Measurements from ENCODE around the gene IGF2R. TPM values are rescaled to one million over a fixed set of nuclear protein-coding genes. Genes with fewer than 3 reads are reported as not detected.
"Not testable (repeated sequence)": the region's sequence is repeated elsewhere in the genome, so short reads cannot be mapped to it uniquely, and the experiment has no call there.

Gene IGF2R
- total RNA-seq, 2 donors from 2014 or later = 50.1 to 56.2 TPM

GRCh38 chr6:159948199-159948598, 20.7 kb upstream of the IGF2R start:
- intact Hi-C loops (cut with DNase I) = no loop called here
- ATAC-seq (no peak), DNase-seq (no peak)

- no peak for DNase-seq
- ATAC-seq = peak; percentile 24 to 46
- intact Hi-C loops (cut with DNase I) = no loop called here
These were observed 17.1 kb upstream of the IGF2R start for GRCh38 chr6:159951772-159952171.

GRCh38 chr6:159952289-159953005, 16.4 kb upstream of the IGF2R start:
- no peak for ATAC-seq
- DNase-seq = no peak

GRCh38 chr6:159953091-159953601, 15.7 kb upstream of the IGF2R start:
- ATAC-seq (peak; percentile 69 to 77), DNase-seq (peak; percentile 71)
- intact Hi-C loops (cut with DNase I) = no loop called here

More at GRCh38 chr6:159952289-159953005, 16.4 kb upstream of the IGF2R start:
- intact Hi-C loops (cut with DNase I) = no loop called here

- DNase-seq (no peak), ATAC-seq (no peak)
- intact Hi-C loops (cut with DNase I) = no loop called here
These were observed 12.9 kb upstream of the IGF2R start for GRCh38 chr6:159955945-159956361.

GRCh38 chr6:159957071-159957673, 11.7 kb upstream of the IGF2R start:
- intact Hi-C loops (cut with DNase I) = no loop called here
- ATAC-seq = peak in 1 of 2 donors; percentile 56
- DNase-seq = no peak

GRCh38 chr6:159959165-159959975, 9.5 kb upstream of the IGF2R start:
- ATAC-seq = peak in 1 of 2 donors; percentile 56
- intact Hi-C loops (cut with DNase I) = no loop called here

GRCh38 chr6:159959976-159960384, 8.9 kb upstream of the IGF2R start:
- peak; percentile 72 to 77 for ATAC-seq
- intact Hi-C loops (cut with DNase I) = loop anchor here in 1 of 2 donors (10.0 kb wide), 1 partner anchor 85 kb away; no protein-coding TSS in a partner anchor

More at GRCh38 chr6:159959165-159959975, 9.5 kb upstream of the IGF2R start:
- DNase-seq = no peak

GRCh38 chr6:159960485-159960884, 8.4 kb upstream of the IGF2R start:
- DNase-seq (no peak), ATAC-seq (no peak)
- intact Hi-C loops (cut with DNase I) = loop anchor here in 1 of 2 donors (10.0 kb wide), 1 partner anchor 84 kb away; no protein-coding TSS in a partner anchor

More at GRCh38 chr6:159959976-159960384, 8.9 kb upstream of the IGF2R start:
- DNase-seq = peak; percentile 56

- DNase-seq (no peak), ATAC-seq (peak in 1 of 2 donors; percentile 20)
- intact Hi-C loops (cut with DNase I) = loop anchor here in 1 of 2 donors (10.0 kb wide), 1 partner anchor 83 kb away; no protein-coding TSS in a partner anchor
These were observed 7.4 kb upstream of the IGF2R start for GRCh38 chr6:159961528-159961927.

GRCh38 chr6:159963111-159963510, 5.8 kb upstream of the IGF2R start:
- ATAC-seq (no peak), DNase-seq (no peak)
- intact Hi-C loops (cut with DNase I) = loop anchor here in 1 of 2 donors (10.0 kb wide), 1 partner anchor 82 kb away; no protein-coding TSS in a partner anchor

- no peak for DNase-seq
- ATAC-seq = no peak
- intact Hi-C loops (cut with DNase I) = loop anchor here in 1 of 2 donors (10.0 kb wide), 1 partner anchor 81 kb away; no protein-coding TSS in a partner anchor
These were observed 4.8 kb upstream of the IGF2R start for GRCh38 chr6:159964046-159964445.

GRCh38 chr6:159966339-159966738, 2.5 kb upstream of the IGF2R start:
- intact Hi-C loops (cut with DNase I) = loop anchor here (5.0 to 10.0 kb wide), 2 partner anchors 76 to 78 kb away; no protein-coding TSS in a partner anchor
- no peak for DNase-seq
- no peak for ATAC-seq

GRCh38 chr6:159966981-159967380, 1.9 kb upstream of the IGF2R start:
- intact Hi-C loops (cut with DNase I) = loop anchor here (5.0 to 10.0 kb wide), 2 partner anchors 75 to 78 kb away; no protein-coding TSS in a partner anchor
- no peak for ATAC-seq
- DNase-seq = no peak

GRCh38 chr6:159967621-159968020, 1.3 kb upstream of the IGF2R start:
- intact Hi-C loops (cut with DNase I) = loop anchor here (5.0 to 10.0 kb wide), 2 partner anchors 75 to 77 kb away; no protein-coding TSS in a partner anchor
- not testable (repeated sequence) for ATAC-seq, DNase-seq

- intact Hi-C loops (cut with DNase I) = loop anchor here (5.0 to 10.0 kb wide), 2 partner anchors 73 to 75 kb away; no protein-coding TSS in a partner anchor
- ATAC-seq = peak; percentile 15 to 36
- DNase-seq = peak; percentile 54
These were observed 476 bp downstream of the IGF2R start for GRCh38 chr6:159969204-159969912.

GRCh38 chr6:159969921-159970320, 1.0 kb downstream of the IGF2R start:
- intact Hi-C loops (cut with DNase I) = loop anchor here (5.0 to 10.0 kb wide), 3 partner anchors 62 to 75 kb away; no protein-coding TSS in a partner anchor
- DNase-seq = no peak
- ATAC-seq = peak; percentile 40 to 53

- no peak for DNase-seq
- ATAC-seq = no peak
- intact Hi-C loops (cut with DNase I) = loop anchor here in 1 of 2 donors (5.0 kb wide), 1 partner anchor 62 kb away; no protein-coding TSS in a partner anchor
These were observed 1.8 kb downstream of the IGF2R start for GRCh38 chr6:159970659-159971063.
